ENCODE data around the gene BCAT1. TPM values are rescaled to one million over a fixed set of nuclear protein-coding genes. Genes with fewer than 3 reads are reported as not detected.

BCAT1 gene
- total and polyA plus RNA-seq, 2 donors (not counting 3 experiments of a cell fraction or from before 2014, with no cell fraction given) = 21.6 to 267 TPM

- FAIRE-seq (peak; percentile 59), DNase-seq (ENCODE audit: low read depth, low spot score) (no peak)
- intact Hi-C loops (cut with micrococcal nuclease) = loop anchor here (5.0 kb wide), 1 partner anchor 765 kb away; no protein-coding TSS in a partner anchor
- POLR2A ChIA-PET = no interaction called here
- Histone ChIP-seq H3K4me2 (ENCODE audit: insufficient read depth, low read length) (no peak overlapping the region), H3K79me2 (ENCODE audit: control insufficient read depth, insufficient read depth, low read length) (no peaks in the 10 kb centered on the region), H3K27ac (ENCODE audit: insufficient read depth, low read depth, low read length) (no peak overlapping the region), H3K36me3 (ENCODE audit: control insufficient read depth in 2 of 2, extremely low read depth in 1 of 2, insufficient read depth in 2 of 2, low read length in 2 of 2) (no peaks in the 10 kb centered on the region), H3K9ac (replicated peaks; ENCODE audit: extremely low read depth, insufficient read depth, low read length) (no peak overlapping the region), H3K27me3 (ENCODE audit: control insufficient read depth in 2 of 2, insufficient read depth in 2 of 2, low read length in 2 of 2) (peaks cover 0 to 4% of the 10 kb centered on the region in 2 experiments), H3K4me3 (replicated peaks in 1 of 3; ENCODE audit: insufficient read depth in 1 of 3, low read depth in 1 of 3, low read length in 3 of 3) (no peak overlapping the region), H3K9me3 (replicated peaks; ENCODE audit: control insufficient read depth, insufficient read depth, low read length) (no peaks in the 10 kb centered on the region), H3K4me1 (ENCODE audit: control insufficient read depth, extremely low read depth, insufficient read depth, low read length) (no peaks in the 10 kb centered on the region), H3K9me1 (replicated peaks; ENCODE audit: control insufficient read depth, extremely low read depth, insufficient read depth, low read length) (no peaks in the 10 kb centered on the region), H4K20me1 (replicated peaks; ENCODE audit: control insufficient read depth, extremely low read depth, insufficient read depth, low read length) (no peaks in the 10 kb centered on the region), H2AFZ (ENCODE audit: low read depth, low read length) (no peak overlapping the region)
- dilution Hi-C loops (cut with MboI; ENCODE audit: extremely low pct_ligation_motif_present, low sequenced_read_pairs) = no loop called here
- no TSS peak for BruUV-seq (replicated peaks)
- TF ChIP-seq EZH2 (IDR thresholded peaks at IDR 0.05; ENCODE audit: borderline replicate concordance, low read depth, low read length, severe bottlenecking) (no peak), JUN (IDR thresholded peaks at IDR 0.05; ENCODE audit: borderline replicate concordance, insufficient read depth, insufficient read length, low read depth) (no peak), POLR2A (IDR thresholded peaks at IDR 0.05; ENCODE audit: low read depth, low read length) (no peak), POLR2AphosphoS5 (IDR thresholded peaks at IDR 0.05; ENCODE audit: insufficient read depth, low read depth, low read length) (no peak), CTCF (IDR thresholded peaks at IDR 0.05; ENCODE audit: extremely low read depth in 1 of 2, insufficient read depth in 1 of 2, low read depth in 1 of 2, low read length in 2 of 2) (no peak), MYC (IDR thresholded peaks at IDR 0.05; ENCODE audit: low read depth, low read length) (no peak), GATA2 (IDR thresholded peaks at IDR 0.05; ENCODE audit: insufficient read depth, insufficient read length, low read depth, low read length) (no peak)
- CTCF ChIA-PET = interaction anchor here (1.0 to 1.8 kb wide), 3 partner anchors 10 to 1574 kb away, joined by 3 to 10 read pairs (median 5); no protein-coding TSS in a partner anchor
Measured at GRCh38 chr12:24777359-24777758, 171.5 kb downstream of the BCAT1 start.
